Left kidney (tissue), 2 donors: ENCODE results near the gene CHML. TPM values are rescaled to one million over a fixed set of nuclear protein-coding genes. Genes with fewer than 3 reads are reported as not detected.

ENCODE experiments used
- DNase-seq: peaks from one replicate; pipeline ENCODE4 v3.0.0-alpha.2; 2013
- polyA plus RNA-seq: library from polyadenylated mRNA; unstranded; fragments of 120-200 nt; gene quantifications from one replicate; pipeline ENCODE4 v1.2.1, GENCODE V29; 2013; ENCODE audit not compliant: insufficient read length

Gene CHML
- polyA plus RNA-seq, 1 donor: 31.5 TPM

DNA sequence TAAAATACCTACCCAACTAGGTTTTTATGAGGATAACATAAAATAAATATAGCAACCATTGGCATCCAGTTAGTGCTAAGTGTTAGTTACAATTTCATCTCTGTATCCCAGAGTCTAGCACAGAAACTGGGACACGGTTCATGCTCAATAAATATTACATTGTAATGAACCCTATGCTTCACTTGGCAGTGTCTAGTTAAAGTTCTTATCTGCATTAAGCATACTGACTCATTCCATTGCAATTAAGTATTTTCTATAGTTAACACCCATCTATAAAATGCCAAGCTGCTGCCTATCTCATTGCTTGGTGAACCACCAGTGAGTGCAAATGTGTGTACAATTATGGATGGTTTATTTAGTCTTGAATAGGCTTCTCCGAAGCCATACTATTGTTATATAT lies 15.2 kb downstream of the CHML start:
- no peak for DNase-seq

DNA sequence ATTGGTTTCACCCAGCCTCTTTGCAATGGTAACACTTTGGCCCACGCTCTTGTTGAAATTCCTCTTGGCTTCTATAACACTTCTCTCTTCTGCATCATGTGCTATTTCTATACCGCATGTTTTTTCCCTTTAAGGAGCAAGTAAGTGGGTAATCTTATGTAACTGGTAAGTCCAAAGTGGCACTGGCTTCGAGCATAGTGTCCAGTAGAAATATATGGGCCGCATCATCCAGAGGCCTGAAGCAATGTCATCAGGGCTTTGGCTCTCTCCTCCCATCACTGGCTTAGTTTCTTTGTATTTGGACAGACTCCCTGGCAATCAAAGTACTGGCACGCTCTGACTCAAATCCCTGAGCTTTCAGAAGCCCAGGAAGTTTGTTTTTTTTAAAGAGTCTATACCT lies 17.5 kb downstream of the CHML start:
- DNase-seq: no peak

DNA sequence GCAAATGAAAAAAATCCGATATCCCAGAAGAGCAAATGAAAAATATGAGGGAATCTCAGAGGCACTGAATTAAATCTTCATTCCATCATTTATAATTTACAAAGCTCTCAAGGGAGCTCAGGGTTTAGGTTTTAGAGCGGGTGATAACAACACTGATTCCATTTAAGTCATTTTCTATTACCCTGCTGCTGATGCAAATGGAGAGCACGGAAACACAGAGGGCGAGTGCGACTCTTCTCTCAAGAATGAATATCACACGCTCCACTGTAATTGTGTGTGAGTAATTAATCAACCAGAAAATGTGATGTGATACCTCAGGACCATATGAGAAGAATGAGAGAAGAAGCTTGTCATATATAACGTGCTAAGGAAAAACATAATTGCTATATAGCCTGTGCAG lies 22.7 kb downstream of the CHML start:
- DNase-seq: no peak

DNA sequence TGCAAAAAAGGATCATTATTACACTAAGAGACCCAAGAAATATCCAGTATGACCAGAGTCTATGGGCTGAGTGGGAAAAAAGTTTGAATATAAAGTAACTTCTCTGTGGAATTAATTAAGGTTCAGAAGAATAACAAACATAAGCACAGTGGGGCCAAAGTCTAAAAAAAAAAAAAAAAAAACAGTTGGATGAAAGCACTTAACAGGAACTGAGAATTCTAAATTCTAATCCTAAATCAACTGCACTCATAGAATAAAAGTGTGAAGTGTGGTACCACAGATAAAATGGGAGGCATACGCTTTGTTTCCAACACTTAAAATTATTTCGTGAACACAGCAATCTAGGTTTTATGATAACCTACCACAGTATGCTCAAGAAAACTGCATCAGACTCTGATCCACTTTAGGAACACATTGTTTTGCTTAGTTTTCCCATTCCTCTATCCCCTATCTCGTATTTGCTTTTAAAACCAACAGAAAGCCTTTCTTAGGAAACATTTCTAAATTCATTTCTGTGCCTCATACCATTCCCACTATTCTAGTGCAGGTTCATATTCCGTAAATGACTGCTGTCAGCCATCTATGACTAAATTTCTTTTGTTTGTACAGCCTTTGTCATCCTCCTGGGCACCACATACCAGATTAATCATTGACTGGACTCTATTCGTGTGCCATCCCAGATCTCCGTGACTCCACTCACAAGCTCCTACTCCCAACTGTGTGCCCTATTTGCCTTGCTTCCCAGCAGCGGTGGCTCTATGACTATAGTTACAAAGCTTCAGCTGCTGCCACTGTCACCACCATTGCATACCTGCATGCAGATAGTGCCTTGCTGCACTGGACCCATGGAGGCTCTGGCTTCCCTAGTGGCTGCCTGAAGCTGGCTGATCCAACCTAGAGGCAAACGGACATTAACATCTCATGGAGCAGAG lies 24.9 kb downstream of the CHML start:
- DNase-seq: no peak

DNA sequence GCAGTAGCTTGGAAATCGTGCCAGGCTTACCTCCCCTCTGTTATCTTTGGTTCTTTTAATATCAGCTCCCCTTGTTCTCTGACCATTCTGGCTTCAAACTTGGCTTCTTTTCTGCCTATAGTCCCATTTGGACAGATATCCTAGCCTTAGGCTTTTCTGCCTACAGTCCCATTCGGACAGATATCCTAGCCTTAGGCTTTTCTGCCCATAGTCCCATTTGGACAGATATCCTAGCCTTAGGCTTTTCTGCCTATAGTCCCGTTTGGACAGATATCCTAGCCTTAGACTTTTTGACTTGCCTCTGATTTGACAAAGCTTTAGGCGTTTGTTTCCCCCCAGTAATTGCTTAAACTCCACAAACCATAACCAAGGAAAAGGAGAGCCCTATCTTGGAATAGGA lies 25.6 kb downstream of the CHML start:
- DNase-seq: no peak

DNA sequence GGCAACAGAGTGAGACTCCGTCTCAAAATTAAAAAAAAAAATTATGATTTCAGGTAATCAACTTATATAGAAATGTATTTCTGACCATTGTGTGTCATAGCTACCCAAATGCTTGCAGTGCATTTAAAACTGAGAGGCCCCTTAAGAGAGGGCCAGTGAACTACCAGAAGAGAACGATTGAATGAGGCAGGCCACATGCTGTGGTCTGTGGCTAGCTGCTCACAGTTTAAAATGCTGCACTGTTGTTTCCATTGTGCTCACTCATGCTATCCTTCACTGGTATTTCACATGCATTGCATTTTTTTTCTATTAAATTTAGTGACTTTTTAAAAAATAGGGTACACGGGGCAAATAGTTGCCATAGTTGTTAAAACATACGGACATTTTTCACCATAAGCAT lies 26.0 kb downstream of the CHML start:
- DNase-seq: no peak

DNA sequence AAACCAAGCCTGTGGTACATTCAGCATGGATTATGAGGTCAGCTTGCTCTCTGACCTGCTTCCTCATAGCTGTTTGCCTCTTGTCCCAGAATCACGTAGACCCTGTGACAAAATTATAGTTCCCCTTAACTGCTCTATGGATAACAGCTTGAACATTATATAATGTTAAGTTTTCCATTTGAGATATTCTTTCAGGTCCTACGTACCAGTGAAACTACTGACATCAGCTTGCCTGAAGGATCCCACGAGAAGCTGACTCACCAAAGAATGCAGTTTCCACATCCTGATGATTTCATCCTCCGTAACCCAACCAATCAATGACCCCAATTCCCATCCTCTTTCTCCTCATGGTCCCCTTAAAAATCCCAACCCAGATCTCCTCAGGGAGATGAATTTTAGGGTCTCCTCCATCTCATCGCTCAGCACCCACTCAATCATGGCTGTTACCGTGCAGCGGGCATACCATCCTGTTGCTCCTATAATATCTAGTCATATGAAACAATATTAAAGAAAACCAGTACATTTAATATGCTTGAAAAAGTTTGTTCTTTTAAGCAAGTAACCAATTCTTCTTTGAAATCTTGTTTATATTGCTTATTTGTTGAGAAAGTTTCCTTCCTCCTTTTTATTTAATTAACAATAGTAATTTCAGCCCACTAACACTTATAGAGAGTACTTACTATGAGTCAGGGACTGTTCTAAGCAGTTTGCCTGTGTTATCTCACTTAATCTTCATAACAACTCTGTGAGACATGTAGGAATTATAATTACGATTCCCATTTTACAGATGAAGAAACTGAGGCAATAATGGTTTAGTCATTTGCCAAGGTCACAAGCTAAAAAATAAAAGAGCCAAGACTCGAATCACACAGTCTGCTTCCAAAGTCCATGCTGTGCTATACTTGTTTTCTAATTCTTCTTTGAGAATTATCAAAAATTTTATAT lies 27.4 kb downstream of the CHML start:
- DNase-seq: no peak

DNA sequence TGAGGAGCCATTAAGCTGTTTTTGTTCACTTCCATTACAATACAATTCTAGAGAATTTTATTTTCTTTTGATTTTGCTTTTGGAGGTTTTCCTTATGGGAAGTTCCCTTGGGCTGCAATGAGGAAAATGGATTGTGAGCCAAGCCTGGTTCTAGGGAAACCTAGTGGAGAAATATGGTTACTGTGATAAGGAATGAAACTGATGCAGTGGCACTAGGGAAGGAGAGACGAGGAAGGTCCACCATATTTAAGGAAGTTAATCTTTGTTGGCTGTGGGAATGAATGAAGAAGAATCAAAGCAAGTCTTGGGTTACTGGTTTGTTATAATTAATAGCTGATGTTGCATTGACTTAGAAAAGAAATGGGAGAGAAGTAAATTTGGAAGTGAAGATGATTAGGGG lies 28.4 kb downstream of the CHML start:
- no peak for DNase-seq

DNA sequence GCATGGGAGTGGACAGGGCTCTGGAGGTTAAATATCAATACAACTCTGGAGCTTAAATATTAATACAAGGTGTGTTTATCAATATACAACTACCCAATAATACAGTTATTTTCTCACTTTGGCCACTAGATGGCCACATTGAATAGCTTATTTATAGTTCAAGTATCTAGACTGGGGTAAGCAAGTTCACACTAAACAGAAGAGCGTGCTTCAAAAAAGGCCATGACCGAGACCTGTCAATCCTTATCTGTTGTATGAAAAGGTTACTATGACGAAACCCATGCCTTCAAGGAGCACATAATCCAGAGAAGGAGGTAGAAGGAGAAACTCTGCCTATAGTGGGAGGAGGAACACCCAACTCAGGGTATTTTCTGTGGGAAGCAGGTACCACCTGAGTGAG lies 29.1 kb downstream of the CHML start:
- peak; percentile 65 for DNase-seq

DNA sequence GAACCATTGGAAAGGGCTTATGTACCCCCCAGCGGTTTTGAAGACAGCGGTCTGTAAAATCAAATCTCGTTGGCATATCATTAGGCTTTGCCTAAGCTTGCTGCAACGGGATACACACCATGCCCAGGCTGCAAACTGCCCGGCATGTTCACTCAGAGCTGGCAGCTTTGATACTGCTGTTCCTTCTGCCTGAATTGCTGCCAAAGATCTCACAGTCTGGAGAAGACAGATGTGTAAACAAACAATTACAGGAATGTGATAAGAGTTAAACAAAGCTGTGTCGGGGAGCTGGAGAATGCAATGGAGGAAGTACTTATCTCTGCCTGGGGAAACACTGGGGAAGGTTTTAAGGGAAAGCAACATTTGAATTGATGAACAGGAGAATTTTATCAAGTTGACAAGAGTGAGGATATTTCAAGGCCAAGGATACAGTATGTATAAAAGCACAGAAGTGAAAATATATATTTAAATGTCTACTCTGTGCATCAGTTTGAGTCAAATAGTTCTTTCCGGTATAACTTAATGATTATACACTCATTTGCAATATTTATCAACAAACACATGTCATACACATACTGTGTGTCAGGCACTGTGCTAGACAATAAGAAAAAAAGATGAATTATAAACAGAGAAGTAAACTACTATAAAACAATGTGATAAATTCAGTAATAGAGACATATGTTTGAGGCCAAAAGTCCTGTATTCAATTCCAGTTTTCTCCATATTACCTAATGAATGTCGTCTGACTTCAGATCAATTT lies 29.9 kb downstream of the CHML start:
- no peak for DNase-seq

DNA sequence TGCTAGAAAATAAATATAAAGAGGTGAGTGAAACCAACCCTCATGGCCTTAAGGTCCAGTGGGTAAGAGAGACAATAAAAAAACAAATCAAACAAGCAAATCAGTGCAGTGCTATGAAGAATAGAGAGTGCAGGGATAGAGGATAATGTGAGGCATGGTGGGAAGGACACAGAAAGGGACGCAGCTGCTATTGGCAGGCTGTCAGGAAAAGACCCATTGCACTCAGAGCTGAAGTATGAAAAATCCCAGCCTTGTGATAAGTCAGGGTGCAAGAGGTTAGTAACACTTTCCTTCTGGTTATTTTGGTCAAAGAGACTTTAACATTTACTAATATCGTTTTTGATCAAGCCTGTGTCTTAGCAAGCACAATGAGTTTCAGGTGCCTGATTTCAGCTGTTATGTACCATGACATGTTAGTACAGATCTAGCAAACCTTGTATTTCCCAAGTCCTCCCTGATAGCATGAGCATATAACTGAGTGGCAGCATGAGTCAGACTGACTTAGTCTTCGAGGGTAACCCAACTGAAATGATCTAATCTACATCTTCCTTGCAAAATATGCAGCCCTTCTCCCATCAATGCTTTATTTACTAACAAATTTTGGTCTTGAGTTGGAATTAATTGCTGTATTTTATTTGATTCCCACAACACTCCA lies 31.7 kb downstream of the CHML start:
- DNase-seq: no peak

DNA sequence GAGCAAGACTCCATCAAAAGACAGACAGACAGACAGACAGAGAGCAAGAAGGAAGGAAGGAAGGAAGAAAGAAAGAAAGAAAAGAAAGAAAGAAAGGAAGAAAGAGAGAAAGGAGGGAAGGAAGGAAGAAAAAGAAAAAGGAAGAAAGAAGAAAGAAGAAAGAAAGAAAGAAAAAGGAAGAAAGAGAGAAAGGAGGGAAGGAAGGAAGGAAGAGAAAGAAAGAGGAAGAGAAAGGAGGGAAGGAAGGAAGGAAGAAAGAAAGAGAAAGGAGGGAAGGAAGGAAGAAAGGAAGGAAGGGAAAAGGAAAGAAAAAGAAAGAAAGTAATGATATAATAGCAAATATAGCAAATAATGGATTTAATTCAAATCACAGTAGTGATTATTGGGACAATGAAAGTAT lies 32.7 kb downstream of the CHML start:
- DNase-seq: no peak

DNA sequence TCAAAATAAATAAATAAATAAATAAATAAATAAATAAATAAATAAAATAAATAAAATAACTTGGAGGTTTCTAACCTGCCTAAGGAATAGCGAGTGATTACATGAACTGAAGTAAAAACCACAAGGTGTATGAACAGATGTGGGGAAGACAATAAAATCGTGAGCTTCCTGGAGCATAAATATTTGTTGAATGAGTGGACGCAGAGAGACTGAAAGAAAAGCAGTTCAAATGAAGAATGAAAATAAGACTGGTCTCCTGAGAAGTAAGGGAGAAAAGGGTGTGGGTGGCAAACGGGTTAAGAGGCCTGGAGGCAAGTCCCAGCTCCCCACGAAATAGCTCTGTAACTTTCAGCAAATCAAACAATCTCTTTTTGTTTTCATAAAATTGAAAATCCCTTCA lies 33.6 kb downstream of the CHML start:
- DNase-seq: no peak

DNA sequence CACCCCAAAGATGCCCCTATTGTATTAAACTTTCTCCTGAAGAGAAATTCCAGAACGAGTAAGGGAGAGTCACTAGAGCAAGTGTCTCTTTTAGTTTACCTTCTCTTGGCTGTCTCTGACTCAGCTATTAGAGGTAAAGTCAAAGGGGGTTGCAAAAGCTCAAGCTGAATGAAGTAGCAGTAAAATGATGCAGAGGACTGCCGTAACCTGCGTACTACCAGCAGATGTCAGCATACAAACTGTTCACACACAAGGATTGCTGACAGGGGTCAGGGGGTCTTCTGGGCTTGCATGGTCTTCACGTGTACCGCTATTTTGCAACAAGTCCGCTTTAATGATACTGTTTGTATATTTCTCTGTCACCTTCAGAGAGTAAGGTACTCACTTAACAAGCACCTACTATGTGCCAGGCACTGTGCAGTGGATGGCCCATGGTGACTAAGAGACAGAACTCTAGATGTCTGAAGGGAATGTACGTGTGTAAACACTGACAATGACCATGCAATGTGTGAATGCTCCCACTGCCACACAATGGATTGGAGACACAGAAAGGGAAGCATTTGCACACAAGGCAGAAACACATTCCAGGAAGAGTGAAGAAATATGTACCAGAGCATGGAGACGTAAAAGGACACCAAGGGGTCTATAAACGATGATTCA lies 34.9 kb downstream of the CHML start:
- DNase-seq: no peak

DNA sequence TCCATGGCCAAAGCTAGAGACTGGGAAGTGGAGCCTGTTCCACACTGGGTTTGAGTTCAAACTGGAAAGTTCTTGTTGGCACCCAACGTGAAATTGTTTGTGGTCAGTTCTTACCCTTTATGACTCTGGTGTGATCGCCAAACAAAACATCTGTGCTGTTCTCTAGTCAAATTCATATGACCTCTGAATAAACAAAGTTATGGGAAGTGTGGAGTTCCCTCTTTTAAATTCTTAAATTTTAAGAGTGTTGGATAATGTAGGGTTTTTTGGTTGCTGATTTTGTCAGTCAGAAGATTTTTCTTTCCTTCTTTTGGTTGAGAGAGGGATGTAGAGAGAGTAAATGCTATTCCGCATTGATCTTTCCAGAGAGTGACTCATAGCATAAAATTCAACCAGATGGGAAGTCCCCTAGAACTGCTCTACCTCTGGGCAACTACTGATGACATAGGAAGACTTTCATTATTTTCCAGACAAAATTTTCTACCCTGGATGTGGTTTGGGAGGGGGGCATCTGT lies 36.4 kb downstream of the CHML start:
- DNase-seq: no peak

DNA sequence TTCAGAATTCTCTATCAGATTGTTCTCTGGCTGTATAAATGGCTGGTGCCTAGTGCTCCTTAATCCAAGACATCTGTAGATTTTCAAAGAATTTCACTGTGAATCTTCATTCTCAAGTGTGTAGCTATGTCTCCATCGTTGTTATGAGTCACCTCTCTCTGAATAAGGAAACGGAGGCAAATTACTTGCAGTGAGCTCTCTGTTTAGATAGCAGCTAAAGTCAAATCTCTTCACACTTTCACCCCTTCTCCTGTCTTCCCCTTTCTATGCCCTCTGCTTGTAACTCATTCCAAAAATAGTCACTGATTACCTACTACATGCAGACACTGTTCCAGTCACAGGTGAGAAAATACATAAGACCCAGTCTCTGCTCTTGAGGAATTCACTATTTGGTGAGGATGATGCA lies 39.7 kb downstream of the CHML start:
- DNase-seq: no peak

DNA sequence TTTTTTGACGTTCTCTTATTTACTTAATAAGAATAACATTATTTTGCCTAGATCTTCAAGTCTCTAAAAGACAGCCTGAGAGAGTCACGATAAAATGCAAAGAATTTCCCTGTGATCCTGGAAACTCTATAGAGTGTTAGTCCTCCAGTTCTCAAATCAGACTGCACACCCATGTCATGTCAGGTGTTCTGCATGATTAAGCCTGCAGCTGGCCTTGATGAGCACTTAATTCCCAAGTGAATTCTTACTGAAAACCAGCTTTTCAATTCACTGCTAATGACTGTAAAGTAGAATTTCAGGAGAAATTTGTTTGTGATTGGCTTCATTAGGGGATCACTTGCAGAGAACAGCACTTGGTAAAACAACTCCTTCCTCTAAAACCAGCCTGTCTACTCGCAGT lies 41.9 kb downstream of the CHML start:
- no peak for DNase-seq

DNA sequence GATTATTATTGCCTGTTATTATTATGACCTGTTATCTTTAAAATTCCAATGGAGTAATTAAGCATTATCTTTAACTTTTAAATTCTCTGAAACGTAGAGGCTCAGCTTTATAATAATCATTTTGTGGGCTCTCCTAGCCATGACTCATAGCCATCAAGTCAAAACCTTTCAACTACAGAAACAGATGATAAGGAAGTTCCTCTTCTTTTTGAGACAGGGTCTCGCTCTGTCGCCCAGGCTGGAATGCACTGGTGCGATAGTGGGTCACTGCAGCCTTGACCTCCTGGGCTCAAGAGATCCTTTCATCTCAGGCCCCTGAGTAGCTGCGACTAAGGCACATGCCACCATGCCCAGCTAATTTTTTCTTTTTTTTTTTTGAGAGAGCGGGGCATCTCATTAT lies 43.5 kb downstream of the CHML start:
- DNase-seq: no peak

DNA sequence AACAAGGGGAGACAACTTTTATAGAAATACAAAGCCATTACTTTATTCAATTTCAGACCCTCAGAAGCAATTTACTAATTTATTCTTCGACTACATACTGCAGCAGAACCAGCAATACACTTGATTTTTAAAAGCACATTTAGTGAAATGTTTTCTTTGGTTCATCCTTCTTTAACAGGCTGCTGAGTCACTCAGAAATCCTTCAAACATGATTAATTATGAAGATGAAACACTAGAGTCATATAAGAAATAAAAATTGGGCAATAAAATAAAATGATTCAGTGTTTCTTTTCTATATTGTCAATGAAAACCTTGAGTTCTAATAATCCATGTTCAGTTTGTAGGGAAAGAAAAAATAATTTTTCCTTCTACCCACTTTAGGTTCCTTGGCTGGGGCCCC lies 47.0 kb downstream of the CHML start:
- no peak for DNase-seq

DNA sequence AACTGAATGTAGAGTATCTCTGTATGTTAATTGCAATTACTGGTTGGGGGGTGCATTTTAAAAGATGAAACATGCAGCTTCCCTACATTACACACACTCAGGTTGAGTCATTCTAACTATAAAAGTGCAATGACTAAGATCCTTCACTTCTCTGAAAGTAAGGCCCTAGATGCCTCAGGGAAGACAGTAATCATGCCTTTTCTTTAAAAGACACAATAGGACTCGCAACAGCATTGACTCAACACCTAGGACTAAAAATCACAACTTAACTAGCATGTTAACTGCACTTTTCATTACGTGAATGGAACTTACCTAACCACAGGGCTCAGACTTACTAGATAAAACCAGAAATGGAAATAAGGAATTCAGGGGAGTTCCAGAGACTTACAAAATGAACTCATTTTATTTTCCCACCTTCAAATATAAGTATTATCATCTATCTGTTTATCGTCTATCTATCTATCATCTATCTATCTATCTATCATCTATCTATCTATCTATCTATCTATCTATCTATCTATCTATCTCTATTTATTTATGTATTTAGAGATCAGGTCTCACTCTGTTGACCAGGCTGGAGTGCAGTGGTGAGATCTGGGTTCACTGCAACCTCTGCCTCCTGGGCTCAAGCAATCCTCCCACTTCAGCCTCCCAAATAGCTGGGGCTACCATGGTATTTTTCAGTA lies 47.8 kb downstream of the CHML start:
- DNase-seq: no peak
